Fibroblast of pulmonary artery (primary cell): ENCODE results near the gene ARID1B.

Experiments used
- DNase-seq: peaks from one replicate; pipeline ENCODE4 v3.0.0-alpha.2; 2010; ENCODE audit warnings: low read depth
- H3K4me3 ChIP-seq: replicated peaks from 2 replicates; pipeline ENCODE4 v1.5.1; 2011; ENCODE audit warnings: low read depth, mild to moderate bottlenecking, control low read depth, low read length, moderate library complexity
- CTCF ChIP-seq: IDR thresholded peaks from 2 replicates; pipeline ENCODE4 v1.5.1; 2011; ENCODE audit warnings: mild to moderate bottlenecking, control low read depth, low read length, inconsistent platforms; ENCODE audit errors: missing control alignments

The ARID1B gene

GRCh38 chr6:156849806-156850205 lies 72.6 kb downstream of the ARID1B start:
- H3K4me3 ChIP-seq: no peak overlapping the region
- no peak for DNase-seq
- no peak for TF ChIP-seq CTCF

- no peak overlapping the region for H3K4me3 ChIP-seq
- TF ChIP-seq CTCF: no peak
- no peak for DNase-seq
These were observed 73.2 kb downstream of the ARID1B start for GRCh38 chr6:156850353-156850752.

GRCh38 chr6:156851454-156851921 lies 74.3 kb downstream of the ARID1B start:
- H3K4me3 ChIP-seq: no peak overlapping the region

GRCh38 chr6:156852147-156852857 lies 75.1 kb downstream of the ARID1B start:
- no peak for DNase-seq
- no peak for TF ChIP-seq CTCF
- no peak overlapping the region for H3K4me3 ChIP-seq

More at GRCh38 chr6:156851454-156851921, 74.3 kb downstream of the ARID1B start:
- TF ChIP-seq CTCF: no peak
- DNase-seq: no peak

GRCh38 chr6:156852858-156853216 lies 75.7 kb downstream of the ARID1B start:
- DNase-seq: no peak
- no peak overlapping the region for H3K4me3 ChIP-seq
- TF ChIP-seq CTCF: no peak

GRCh38 chr6:156853733-156854132 lies 76.6 kb downstream of the ARID1B start:
- no peak for DNase-seq
- H3K4me3 ChIP-seq: no peak overlapping the region

More at GRCh38 chr6:156853733-156854132, 76.6 kb downstream of the ARID1B start:
- TF ChIP-seq CTCF: no peak
